ENCODE measurements around the gene ZFP1.
"Not testable (repeated sequence)": the region's sequence is repeated elsewhere in the genome, so short reads cannot be mapped to it uniquely, and the experiment has no call there.

ZFP1 gene

DNA sequence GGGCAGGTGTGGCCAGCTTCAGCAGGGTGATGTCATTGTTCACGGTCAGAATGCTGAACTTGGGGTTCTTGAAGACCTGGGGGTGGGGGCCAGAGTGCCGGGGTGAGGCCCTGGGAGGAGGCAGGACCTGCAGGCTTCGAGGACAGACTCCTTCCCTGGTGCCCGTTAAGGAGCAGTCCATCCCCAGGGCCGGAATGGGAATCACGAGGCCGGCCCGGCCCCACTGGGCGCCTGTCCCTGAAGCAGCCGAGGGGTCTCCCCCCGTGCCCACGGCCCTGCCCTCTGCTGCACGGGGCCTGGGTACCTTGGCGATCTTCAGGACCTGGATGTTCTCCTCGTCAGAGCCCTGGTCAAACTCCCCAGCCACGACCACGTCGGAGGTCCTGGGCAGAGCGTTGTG is 57.1 kb downstream of the ZFP1 start:
- not testable (repeated sequence) for DNase-seq

DNA sequence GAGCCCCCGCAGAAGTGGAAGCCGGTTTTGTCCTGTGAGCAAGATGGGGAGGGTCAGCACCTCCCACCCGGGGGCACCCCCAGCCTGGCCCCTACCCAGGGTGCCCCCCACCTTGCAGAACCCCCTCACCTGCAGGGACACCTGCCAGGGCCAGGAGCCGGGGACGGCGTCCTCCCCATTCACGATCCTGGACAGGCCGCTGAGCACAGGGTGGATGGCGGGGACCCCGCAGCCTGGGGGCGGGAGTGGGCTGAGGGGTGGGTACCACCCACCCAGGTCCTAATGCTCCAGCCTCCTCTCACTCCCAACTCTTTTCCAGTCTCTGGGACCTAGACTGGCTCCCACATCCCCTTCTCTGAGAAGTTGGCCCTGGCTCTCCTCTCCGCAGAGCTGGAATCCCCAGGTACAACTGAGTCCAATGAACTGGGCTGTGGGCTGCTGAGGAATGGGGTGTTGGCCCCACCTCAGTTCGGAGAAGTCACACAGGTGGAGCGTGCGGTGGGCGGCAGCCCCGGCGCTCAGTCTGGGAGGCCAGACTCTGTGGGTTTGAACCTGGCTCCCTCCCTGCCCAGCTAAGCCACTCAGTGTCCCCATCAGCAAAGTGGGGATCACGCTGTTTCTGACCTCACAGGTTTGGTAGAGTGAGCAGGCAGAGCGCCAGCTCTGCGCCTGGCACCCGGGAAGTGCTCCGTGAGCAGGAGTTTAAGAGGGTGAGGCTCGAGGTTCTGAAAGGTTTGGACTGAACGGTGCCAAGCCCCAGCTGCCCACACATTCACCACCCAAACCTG is 57.8 kb downstream of the ZFP1 start:
- not testable (repeated sequence) for DNase-seq

GRCh38 chr16:75206749-75207451 is 58.6 kb downstream of the ZFP1 start, which contains the start of gene CTRB2:
TSS of gene CTRB2 (minus strand) at chr16:75207161. CDS start at chr16:75207141, 20 bp downstream.
- DNase-seq, result no peak

DNA sequence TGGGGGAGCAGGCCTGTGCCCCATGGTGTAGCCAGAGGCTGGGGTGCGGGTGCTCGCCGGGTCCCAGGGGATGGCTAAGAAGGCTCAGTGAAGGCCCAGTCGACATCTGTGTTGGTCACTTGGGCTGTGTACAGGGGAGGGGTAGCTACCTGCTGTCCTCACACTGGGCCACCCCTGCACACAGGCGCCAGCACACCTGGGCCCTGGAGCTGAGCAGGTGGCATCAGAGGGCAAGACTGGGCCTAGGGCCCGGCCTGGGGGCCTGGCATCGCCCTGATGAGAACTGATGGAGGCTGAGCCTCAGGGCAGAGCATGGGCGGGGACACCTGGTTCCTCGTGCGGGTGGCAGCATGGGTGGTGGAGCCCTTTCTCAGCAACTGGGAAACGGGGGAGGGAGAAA is 59.5 kb downstream of the ZFP1 start:
- DNase-seq, result no peak

GRCh38 chr16:75208242-75208825 is 60.0 kb downstream of the ZFP1 start:
- no peak for DNase-seq

DNA sequence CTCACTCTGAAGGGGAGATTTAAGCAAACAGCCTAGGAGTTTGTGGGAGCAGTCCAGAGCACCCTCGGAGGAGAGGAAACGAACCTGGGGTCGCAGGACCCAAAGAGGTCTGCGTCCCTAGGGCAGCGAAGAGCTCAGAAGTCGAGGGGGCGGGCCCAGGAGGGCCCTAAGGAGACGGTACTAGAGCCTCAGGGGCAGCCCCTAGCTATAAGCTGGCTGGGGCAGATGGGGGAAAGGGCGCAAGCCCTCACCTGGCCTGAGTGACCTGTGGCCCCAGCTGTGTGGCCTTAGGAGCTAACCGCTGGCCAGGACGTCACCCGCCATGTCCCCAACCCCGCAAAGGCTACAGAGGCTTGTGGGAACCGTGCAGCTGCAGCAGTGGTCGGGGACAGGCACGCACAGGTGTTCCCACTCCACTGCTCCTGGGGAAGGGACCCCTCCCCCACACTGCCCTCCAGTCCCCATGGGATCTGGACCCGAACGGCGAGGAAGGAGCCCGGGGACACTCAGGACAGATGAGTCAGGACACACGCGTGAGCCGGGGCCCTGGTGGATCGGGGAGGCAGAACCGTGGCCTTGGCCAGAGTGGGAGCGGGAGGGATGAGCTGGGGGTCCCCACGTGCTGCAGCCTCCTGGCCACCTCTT is 60.7 kb downstream of the ZFP1 start:
- DNase-seq, result no peak

- DNase-seq, result not testable (repeated sequence)
Observed at GRCh38 chr16:75209514-75209913, 61.2 kb downstream of the ZFP1 start.

DNA sequence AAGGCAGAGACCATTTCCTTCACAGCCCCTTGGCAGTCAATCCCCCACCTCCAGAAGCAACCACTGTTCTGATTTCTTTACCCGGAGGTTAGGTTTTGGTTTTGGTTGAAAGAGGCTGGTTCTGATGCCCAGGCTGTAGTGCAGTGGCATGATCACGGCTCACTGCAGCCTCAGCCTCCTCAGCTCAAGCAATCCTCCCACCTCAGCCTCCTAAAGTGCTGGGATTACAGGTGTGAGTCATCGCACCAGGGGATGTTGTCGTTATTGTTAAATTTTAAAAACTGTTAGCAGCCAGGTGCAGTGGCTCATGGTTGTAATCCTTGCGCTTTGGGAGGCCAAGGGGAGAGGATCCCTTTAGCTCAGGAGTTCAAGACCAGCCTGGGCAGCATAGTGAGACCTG is 61.6 kb downstream of the ZFP1 start:
- DNase-seq, result no peak

DNA sequence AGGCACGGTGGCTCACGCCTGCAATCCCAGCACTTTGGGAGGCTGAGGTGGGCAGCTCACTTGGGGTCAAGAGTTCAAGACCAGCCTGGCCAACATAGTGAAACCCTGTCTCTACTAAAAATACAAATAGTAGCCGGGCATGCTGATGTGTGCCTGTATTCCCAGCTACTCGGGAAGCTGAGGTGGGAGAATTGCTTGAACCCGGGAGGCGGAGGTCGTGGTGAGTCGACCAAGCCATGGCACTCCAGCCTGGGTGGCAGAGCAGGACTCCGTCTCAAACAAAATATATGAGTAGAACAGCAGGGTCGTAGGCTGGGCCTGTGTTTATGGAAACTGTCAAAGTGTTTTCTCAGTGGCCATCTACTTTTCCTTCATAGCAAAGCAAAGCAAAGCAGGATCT is 63.0 kb downstream of the ZFP1 start:
- not testable (repeated sequence) for DNase-seq

DNA sequence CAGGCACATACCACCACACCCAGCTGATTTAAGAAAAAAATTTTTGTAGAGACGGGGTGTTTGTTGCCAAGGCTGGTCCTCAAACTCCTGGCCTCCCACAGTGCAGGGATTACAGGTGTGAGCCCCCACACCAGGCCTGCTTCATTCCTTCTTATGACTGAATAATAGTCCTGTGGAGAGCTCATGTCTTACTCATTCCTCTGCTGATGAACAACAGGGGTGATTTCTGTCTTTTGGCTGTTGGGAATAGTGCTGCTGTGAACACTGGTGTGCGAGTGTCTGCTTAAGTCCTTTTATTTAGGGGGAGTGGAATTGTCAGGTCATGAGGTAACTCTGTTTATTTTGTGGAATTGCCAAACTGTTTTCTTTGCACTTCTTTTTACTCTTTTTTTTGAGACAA is 67.8 kb downstream of the ZFP1 start:
- no peak for DNase-seq

DNA sequence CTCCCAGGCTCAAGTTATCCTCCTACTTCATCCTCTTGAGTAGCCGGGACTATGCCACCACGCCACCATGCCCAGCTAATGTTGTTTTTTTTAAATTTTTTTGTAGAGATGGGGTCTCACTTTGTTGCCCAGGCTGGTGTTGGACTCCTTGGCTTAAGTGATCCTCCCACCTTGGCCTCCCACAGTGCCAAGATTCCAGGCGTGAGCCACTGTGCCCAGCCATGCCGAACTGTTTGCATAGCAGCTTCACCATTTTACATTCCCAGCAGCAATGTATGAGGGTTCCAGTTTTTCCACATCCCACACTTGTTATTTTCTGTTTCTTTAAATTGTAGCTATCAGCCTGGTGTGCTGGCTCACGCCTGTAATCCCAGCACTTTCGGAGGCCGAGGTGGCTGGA is 68.3 kb downstream of the ZFP1 start:
- DNase-seq, result no peak

DNA sequence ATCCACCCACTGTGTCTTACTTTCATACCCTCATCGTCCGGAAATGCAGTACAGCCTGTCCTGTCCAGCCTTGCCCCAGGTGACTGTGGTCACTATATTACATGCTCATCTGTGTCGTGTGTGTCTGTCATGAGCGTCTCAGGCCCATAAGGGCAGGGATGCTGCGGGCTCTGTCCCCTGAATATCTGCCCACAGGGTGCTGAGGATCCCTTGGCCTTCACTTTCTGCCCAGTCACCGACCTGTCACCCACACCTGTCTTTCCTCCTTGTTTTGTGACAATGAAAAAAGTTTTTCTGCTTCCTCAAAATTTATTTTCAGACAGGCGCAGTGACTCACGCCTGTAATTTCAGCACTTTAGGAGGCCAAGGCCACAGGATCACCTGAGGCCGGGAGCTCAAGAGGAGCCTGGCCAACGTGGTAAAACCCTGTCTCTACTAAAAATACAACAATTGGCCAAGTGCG is 69.1 kb downstream of the ZFP1 start:
- no peak for DNase-seq

DNA sequence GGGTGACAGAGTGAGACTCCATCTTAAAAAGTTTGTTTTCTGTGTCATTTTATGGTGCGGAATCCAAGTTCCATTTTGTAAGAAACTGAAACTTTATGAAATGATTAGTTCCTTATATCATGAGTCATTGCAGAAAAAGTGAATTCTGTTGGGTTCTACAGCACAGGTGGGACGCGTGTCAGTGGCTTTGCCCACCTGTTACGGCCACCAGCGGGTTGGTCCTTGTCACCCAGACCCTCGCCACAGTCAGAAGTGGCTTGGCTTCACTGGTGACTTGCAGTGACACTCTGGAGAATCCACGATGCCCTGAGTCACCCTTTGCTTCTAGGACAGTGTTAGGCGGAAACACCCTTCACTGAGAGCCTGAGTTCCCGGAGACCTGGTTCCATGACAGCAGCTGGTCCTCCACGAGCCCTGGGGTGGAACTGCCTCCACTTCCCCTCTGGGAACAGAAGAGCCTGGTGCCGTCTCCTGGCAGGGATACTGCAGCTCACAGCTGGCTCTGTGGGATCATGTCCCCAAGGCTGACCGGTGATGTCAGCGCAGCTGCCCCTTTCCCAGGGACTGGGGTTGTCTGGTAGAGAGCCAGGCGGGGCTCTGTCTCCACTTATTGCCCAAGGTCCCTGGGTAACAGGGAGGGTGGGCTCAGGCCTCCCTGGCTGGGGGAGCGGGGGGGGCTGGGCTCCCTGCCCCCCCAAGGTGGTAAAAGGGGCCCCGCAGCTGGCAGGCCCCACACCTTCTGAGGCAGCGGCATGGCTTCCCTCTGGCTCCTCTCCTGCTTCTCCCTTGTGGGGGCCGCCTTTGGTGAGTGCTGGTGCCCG is 70.1 kb downstream of the ZFP1 start, which contains the start of gene CTRB1:
Gene CTRB1 (plus strand): TSS at position 733 of the 821 bp plus-strand sequence. CDS start 20 bp downstream, at position 753.
- no peak for DNase-seq

- DNase-seq, result no peak
Observed at GRCh38 chr16:75219088-75219487, 70.8 kb downstream of the ZFP1 start.

DNA sequence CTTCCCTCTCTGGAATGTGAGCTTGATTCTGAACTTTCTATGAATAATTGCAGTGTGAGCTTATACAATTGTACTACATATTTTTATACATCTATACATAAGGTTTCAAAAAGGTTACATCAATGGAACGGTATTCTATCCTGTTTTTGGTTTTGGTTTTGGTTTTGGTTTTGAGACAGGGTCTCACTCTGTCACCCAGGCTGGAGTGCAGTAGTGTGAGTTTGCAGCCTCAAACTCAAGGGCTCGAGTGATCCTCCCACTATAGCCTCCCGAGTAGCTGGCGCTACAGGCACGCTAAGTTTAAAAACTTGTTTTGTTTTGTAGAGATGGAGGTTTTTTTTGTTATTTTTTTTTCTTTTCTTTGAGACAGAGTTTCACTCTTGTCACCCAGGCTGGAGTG is 71.5 kb downstream of the ZFP1 start:
- DNase-seq, result no peak

Data from GOT3 (cell line).